DMS153 (cell line): ENCODE measurements around the gene VAV1.

Experiments used
- DNase-seq: peaks from one replicate; lab custom pipeline; 2025; lab: John Stamatoyannopoulos, UW

VAV1 gene, protein sequence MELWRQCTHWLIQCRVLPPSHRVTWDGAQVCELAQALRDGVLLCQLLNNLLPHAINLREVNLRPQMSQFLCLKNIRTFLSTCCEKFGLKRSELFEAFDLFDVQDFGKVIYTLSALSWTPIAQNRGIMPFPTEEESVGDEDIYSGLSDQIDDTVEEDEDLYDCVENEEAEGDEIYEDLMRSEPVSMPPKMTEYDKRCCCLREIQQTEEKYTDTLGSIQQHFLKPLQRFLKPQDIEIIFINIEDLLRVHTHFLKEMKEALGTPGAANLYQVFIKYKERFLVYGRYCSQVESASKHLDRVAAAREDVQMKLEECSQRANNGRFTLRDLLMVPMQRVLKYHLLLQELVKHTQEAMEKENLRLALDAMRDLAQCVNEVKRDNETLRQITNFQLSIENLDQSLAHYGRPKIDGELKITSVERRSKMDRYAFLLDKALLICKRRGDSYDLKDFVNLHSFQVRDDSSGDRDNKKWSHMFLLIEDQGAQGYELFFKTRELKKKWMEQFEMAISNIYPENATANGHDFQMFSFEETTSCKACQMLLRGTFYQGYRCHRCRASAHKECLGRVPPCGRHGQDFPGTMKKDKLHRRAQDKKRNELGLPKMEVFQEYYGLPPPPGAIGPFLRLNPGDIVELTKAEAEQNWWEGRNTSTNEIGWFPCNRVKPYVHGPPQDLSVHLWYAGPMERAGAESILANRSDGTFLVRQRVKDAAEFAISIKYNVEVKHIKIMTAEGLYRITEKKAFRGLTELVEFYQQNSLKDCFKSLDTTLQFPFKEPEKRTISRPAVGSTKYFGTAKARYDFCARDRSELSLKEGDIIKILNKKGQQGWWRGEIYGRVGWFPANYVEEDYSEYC

DNA sequence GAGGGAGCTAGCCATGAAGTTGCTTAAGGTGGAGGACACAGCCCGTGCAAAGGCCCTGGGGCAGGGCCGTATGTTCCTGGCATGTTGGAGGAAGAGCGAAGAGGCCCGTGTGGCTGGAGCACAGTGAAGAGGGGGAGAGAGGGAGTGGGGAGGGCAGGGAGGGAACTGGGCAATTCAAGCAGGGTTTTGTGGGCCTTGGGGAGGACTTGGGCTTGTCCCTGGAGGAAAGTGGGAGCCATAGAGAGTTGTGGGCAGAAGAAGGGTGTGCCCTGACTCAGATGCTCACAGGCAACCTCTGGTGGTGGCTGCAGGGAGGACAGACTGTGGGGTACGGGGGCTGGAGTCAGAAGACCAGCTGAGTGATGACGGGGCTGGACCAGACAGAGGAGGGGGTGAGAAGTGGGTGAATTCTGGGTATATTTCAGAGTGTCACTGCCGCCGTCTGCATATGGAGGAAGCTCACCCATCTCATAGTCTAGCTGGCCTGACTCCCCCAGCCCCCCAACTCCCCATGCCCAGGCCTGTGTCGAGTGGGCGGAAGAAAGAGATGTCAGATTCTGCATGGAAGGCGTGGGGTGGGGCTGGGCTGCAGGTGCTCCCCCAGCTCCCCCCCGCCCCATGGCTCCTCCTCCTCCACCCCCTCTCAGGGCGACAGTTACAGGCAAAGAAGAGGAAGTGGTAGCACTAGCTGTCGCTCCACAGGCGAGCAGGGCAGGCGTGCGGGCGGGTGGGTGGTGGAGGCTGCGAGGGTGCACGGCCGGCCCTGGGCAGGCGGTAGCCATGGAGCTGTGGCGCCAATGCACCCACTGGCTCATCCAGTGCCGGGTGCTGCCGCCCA lies at the start of gene VAV1:
Gene VAV1, plus strand, starts transcription at position 681 of the 838 bp plus-strand sequence. Its CDS starts 100 bp downstream, at position 781.
- peak; percentile 73 for DNase-seq

DNA sequence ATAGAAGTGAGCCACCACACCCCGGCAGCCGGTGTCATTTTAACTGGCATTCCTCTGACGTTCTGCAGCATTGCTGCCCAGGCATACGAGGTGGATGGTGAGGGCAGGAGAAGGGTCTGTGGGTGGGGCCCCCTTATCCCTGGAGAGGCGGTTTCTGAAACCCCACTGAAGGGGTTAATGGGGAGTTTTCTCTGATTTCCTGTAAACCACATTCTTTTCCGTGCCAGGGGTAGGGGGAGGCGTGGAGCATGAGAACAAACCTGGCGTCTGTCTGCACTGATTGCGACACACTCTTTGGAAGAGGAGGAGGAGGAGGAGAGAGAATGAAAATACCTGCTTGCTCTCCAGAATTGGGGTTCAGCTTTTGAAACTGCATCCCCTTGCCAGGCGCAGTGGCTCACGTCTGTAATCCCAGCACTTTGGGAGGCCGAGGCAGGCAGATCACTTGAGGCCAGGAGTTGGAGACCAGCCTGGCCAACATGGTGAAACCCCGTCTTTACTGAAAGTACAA lies 49.3 kb upstream of the VAV1 start:
- no peak for DNase-seq

DNA sequence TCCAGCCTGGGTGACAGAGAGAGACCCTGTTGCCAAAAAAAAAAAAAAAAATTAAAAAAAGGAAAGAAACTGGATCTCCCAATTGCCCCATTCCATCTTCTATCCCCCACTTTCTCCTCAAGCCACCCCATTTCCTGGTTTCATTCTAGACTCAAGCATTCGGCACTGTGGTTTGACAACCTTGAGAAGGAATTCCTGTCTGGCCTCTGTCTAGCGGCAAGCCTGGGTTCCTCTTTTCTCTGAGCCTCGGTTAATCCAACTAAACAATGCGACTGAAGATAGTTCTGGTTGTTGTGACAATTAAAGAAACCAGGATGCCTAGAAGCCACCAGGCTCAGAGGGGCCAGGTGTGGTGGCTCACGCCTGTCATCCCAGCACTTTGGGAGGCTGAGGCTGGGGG lies 48.8 kb upstream of the VAV1 start:
- DNase-seq: no peak

DNA sequence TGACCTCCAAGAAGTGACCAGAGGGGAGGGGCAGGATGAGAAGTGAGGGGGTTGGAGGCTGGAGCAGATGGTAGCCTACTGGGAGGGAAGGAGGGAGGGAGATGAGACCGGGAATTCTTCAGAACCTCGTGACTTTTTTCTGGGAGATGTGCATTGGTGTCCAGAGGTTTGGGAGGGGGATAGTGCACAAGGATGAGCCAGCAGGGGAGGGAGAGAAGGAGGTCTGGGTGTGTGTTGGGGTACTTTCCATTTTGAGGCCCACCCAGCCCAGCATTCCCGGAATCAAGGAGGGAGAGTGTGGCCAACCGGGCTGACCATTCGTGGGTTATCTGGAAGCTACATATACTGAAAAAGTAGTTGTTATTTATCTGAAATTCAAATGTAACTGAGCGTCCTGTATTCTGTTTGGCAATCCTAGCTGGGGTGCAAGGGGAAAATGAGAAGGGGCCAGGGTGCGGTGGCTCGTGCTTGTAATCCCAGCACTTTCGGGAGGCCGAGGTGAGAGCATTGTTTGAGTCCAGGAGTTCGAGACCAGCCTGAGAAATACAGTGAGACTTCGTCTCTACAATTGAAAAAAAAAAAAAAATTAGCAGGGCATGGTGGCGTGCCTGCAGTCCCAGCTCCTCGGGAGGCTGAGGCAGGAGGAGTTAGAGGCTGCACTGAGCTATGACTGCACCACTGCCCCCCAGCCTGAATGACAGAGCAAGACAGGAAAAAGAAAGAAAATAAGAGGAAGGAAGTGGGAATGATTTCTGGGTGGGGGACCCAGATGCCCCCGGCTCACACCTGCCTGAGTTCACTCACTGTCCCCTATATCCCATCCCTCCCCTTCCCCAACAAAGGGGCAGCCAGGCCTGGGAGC lies 47.6 kb upstream of the VAV1 start:
- no peak for DNase-seq

DNA sequence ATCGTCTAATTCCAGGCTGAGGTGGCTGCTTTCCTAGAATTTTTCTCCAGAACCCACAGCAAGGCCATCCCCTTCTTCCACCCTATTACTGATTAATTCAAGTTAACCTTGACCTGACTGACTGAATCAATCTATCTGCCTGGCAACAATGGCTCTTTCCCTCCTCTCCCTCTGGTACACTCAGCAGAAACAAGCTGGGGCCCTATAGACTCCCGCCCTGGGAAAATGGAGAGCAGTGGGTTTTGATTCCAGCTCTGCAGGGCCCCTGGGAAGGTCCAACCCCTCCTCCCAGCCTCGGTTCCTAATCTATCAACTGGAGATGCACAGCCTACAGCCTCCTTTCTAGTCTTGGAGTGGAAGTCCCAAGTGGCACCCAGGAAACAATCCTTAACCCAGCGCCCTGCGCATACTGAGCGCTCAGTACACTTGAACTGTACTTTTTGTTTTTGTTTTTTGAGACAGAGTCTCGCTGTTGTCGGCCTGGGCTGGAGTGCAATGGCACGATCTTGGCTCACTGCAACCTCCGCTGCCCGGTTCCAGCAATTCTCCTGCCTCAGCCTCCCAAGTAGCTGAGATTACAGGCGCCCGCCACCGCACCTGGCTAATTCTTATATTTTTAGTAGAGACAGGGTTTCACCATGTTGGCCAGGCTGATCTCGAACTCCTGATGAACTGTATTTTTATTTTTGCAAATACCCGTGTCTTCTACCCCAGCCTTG lies 46.8 kb upstream of the VAV1 start:
- DNase-seq: no peak

DNA sequence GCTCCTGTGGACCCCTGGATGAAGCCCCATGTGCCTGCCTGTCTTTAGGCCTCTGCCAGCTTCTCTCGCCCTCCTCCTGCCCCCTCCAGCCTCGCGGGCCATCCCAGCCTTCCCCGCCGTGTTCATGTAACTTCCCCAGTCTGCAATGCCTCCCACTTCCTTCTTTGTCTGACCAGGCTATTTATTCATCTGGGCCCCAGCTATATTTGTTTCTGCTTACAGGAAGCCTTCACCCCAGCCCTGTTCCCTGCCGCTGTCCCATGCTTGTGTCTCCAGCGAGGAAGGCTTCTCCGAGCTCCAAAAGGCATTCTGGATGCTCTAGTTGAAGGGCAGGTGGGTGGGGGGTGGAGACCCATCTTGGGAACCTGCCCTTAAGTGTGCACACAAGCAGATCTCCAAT lies 44.2 kb upstream of the VAV1 start:
- DNase-seq: no peak

DNA sequence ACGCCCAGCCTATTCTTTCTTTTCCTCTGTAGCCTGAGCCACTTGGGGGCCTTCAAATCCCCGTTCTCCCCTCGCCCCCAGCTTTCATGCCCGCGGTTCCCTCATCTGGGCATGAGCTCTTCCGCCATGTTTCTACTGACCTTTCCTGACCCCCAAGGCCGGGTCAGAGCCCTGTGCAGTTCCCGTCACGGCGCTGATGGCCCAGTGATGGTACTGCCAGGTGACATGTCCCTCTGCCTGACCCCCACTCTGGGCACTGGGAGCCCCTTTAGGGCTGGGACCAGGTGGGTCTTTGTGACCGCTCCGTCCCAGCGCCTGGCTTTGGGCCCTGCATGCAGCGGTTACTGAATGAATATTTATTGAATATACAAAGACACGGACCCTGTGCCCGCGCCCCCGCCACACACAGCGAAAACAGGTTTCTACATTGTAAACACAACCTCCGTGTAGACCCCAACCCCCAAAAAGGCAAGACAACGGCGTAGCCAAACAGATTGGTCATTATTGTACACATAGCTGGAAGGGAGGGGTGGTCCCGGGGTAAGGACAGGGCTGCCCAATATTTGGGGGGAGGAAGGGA lies 42.8 kb upstream of the VAV1 start:
- DNase-seq: no peak

DNA sequence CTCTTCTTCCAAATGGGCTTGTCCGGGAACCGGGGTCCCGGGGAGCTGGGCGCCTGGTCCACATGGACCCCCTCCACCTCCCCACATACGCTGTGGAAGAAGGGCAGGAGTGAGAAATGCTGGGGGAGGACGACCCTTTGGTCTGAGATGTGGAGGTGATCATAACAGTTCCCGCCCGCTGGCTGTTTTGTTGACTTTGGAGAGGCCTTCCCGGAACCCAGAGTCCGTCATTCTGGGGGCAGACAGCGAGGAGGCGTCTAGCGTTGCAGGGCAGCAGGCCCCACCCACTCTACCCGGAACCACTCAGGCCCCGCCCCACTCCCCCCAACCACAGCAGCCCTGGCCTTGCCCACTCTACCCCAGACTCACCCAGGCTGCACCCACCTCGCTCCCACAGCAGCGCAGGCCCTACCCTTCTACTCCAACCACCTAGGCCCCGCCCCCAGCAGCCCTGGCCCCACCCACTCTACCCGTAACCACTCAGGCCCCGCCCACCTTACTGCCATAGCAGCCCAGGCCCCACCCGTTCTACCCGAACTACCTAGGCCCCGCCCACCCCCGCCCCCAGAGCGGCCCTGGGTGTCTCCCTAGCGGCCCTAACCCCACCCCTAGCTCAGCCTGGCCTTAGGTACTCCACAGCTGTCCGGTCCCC lies 42.2 kb upstream of the VAV1 start:
- DNase-seq: peak; percentile 59

DNA sequence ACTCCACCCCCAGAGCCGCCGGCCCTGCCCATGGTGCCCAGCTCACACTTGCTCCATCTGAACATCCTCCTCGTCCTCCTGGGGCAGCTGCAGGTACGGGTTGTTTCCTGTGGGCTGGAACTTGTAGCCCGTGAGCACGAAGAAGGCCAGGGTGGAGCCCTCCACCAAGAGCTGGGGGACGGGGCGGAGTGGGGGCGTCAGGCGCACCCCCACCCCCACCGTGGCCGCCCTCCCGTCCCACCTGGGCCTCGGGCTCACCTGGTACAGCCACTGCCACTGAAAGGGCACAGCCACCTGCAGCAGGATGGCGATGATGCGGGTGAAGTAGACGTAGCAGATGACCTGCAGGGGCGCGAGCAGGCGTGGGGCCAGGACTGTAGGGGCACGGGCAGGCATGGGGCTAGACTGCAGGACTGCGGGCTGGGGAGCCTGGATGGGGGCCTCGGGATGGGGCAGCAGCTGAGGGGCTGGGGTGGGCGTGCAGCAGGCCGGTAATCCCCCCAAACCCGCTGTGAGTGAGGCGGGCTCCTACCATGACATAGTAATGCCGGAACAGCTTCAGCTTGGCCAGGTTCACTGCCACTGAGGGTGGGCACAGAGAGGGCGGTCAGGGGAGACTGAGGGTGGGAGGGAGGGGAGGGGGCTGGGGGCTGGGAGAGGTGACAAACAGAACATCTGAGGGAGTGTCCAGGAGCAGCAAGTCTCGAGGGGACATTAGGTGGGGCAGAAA lies 41.4 kb upstream of the VAV1 start:
- no peak for DNase-seq

DNA sequence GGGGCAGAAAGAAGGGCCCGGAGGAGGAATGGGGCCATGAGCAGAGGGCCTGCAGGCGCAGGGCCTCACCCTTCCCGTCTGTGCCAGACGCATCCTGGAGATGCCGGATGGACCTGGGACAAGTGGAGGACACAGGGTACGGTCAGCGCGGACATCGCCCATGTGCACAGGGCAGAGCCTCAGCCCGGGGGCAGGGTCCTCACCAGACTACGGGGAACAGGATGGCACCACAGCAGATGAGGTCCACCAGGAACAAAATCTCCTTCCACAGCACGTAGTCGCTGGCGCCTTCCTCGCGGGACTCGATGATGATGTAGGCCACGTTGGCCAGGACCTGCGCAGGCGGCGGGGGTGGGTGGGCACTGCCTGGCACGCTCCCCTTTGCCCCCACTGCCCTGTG lies 40.7 kb upstream of the VAV1 start:
- no peak for DNase-seq

DNA sequence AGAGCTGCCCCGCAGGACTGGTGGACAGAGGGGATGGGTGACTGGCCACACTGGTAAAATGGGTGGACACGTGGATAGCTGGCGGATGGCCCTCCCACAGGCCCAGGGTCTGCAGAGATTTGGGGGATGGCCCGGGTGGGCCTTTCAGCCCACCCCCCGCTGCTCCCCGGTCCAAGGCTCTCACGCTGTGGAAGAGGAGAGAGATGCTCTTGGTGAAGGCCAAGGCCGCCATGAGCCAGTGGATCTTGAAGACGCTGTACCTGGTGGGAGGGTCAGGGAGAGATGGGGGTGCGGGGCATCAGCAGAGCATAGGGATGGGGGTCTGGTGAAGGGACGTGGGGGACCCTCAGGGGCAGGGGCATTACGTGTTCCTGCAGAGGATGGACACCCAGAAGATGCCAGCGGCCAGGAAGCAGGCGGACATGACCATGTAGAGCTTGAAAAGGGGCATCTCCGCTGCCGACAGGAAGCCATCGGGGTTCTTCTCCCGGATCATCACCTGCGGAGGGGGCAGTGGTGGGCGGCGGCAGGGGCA lies 39.6 kb upstream of the VAV1 start:
- no peak for DNase-seq

DNA sequence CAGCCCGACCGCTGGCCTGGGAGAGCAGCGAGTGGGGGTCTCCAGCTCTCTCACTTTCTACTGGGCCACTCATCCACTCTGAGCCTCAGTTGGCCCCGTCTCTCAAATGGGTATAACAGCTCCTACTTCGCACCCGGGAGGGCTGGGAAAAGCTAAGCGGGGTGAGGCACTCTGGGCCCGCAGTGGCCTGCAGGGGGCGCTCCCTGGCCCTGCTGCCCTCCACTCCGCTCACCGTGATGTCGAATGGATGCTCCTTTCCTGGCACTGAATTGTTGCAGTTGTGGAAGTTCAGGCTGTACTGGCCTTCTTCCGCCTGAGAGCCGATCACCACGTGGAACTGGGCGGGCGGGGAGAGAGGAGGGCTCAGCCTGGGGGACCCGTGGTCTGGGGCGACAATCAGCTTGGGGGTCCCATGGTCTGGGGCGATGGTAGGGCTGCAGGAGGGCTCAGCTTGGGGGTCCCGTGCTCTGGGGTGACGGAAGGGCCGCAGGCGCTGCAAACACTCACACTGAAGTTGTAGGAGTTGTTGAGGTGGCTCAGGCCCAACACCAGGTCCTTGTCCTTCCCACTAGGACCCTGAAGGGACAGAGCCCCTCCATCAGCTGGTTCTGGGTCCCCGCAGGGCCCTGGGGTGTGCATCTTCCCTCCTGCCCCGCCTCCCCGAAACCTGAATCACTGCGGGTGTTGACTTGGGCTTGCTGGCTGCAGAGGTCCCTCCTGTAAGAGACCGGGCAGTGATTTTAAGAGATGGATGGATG lies 39.0 kb upstream of the VAV1 start:
- DNase-seq: no peak

DNA sequence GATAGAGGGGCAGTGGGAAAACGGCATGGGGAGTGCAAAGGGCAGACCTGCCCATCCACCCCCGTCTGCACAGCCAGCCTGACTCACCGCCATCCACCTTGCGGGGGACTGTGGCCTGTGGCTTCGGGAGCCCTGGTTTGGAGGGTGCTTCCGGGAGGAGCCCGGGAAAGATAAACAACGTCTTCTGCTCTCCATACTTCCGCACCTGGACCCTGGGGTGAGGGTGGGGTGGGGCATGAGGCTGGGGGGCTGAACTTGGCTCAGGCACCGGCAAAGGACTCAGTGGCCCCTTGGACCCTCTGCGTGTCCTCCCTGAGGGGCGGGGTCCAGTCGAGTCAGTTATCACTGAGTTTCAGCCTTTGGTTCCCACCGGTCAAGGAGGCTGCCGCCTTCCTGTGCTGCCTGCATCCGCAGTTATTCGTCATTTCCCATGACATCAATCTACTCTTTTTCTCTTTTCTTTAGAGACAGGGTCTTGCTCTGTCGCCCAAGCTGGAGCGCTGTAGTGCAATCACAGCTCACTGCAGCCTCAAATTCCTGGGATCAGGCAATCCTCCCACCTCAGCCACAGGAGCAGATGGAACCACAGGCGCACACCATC lies 38.3 kb upstream of the VAV1 start:
- no peak for DNase-seq

DNA sequence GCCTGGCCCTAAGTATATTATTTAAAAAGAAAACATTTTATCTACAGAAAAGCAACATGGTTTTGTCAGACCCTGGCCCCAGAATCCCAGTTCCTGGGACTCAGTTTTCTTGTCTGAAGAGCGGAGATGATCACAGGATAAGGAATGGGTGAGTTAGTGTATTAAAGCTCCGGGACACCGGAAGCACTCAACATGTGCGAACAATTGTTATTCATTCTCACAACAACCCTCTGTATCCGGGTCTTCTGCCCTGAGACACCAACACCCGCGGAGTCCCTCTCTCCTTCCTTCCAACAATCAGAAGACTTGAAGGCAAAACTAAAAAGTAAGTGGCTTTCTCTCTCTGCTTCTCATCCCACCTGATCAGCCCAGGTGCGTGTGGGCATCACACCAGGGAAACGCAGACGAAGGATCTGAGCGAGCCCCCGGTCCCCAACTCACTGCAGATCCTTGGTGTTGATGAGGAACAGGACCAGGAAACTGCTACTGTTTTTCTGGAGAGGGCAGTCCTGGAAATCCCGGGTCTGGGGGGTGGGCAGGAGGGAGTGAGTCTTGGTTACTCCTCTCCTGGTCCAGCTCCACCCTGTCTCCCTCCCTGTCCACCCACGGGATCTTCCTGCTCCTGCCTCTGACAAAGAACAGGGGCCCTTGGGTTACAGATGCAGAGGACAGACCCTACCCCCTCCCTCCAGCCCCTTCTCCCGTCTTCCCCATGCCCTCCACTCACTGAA lies 37.2 kb upstream of the VAV1 start:
- no peak for DNase-seq

DNA sequence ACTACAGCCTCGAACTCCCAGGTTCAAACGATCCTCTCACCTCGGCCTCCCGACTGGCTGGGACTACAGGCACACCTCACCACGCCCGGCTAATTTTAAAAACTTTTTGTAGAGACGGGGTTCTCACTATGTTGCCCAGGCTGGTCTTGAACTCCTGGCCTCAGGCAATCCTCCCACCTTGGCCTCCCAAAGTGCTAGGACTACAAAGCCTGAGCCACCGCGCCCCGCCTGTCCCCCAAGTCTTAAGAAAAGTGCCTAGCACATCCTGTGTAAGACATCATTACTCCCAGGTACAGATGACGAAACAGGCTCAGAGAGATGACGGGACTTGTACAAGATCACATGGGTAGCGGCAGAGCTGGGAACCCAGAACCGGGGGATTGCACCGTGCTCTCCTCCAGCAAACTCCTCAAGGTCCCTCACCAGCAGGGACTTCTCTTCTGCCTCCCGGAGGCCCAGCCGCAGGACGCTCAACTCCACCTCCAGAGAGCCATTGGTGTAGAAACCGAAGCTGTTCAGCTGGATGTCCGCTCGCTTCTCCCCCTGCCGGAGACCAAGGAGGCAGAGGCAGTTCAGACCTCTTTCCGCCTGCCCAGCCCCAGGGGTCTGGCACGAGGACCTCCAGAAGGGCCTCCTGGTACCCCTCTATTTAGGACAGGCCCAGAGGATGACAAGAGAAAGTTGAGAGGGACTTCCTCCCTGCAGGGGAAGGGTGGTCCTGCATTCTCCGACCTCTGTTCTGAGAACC lies 36.2 kb upstream of the VAV1 start:
- peak; percentile 52 for DNase-seq

DNA sequence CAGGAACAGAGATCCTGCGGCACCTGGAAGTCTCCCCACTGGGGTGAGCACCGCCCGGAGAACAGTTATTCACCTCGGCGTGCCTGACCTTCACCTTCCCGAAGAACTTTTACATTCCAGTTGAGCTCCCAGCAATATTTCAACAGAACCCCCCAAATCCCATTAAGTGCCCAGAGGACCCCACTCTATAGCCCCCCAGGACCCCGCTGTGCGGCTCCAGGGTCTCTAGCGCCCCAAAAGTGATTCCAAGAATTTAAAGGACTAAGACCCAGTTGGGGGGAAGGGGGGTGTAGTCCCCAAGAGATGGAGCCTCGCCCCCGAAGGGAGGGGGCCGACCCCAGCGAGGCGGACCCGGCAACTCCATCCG lies 35.6 kb upstream of the VAV1 start:
- DNase-seq: no peak
